Right kidney (tissue), 1 donor: ENCODE results near the gene SART3.
"Not testable (repeated sequence)": the region's sequence is repeated elsewhere in the genome, so short reads cannot be mapped to it uniquely, and the experiment has no call there.

Source experiments
- DNase-seq: peaks from one replicate; pipeline ENCODE4 v3.0.0-alpha.2; 2016

The SART3 gene

GRCh38 chr12:108563136-108563803 is 2.3 kb upstream of the SART3 start:
- peak; percentile 54 for DNase-seq

DNA sequence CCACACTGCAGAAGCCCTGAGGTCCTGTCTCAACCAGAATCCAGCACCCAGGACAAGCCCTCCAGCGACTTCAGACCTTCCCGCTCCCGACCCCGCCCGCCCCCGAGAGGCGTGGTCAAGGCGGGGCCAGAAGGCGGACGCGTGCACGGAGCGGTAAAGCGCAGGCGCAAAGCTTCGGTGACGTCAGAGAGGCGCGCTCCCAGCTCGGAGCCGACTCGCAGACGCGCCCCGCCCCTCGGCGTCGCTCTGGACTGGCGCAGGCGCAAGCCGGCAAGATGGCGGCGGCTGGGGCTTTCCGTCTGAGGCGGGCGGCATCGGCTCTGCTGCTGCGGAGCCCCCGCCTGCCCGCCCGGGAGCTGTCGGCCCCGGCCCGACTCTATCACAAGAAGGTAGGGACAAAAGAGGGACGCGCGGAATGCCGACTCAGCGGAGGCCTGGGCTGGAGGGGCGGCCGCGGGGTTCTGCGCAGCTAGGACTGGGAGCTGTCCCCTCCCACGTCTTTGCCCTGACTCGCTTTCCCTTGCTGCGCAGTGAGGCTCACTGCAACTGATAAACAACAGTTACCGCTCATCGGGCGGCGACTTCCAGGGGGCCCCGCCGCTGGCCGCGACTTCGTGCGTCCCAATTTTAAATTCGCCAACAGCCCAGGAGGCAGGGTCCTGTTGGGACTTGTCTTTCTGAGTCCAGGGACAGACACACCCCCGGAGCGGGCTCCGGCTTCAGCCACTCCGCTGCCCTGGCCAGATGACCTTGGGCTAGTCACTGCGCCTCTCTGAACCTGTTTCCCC is 1.6 kb upstream of the SART3 start, which contains the start of gene ISCU:
TSS of gene ISCU (plus strand) at position 249 of the 788 bp plus-strand sequence. CDS start at position 276, 27 bp downstream.
- peak; percentile 98 for DNase-seq

DNA sequence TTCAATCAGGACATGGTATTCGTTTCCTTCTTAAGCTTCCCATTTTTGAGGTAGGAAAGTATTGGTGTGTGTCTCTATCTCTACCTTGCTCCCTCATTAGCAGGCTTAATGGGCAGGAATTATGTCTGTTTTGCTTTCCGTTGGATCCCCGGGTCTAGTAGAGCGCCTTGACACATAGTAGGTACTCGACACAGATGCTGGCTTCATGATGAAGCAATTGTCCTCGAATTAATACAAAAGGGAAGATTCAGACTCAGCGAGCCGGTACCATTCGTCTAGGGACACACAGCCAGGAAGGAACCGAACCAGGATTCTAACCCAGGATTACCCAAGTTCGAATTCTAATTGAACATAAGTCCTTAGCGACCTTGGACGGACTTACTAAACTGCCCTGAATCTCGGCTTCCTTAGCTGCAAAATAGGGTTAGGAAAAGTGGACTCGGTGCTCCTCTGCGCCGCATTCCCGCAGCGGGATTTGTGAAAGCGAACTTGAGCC is 927 bp upstream of the SART3 start:
- no peak for DNase-seq

GRCh38 chr12:108560321-108560721 is 652 bp downstream of the SART3 start:
- no peak for DNase-seq

- no peak for DNase-seq
These were observed 1.2 kb downstream of the SART3 start for GRCh38 chr12:108559748-108560147.

DNA sequence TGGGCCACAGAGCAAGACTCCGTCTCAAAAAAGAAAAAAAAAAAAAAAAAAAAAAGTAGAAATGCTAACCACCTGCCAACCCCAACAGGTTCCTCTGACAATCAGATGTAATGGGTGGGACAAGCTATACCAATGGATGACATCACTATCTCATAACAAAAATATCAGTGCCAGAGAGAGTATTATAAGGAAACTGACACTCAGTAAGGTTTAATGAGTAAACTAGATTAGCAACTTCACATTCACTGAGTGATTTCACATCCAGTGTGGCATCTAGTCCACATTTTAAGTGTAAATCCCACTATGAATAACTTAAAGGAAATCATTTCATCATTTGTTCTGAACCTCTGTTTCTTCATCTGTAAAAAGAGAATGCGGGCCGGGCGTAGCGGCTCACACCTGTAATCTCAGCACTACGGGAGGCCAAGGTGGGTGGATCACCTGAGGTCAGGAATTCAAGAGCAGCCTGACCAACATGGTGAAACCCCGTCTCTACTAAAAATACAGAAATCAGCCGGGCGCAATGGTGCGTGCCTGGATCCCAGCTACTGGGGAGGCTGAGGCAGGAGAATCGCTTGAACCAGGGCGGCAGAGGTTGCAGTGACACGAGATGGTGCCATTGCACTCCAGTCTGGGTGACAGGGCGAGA is 1.8 kb downstream of the SART3 start:
- DNase-seq = no peak

DNA sequence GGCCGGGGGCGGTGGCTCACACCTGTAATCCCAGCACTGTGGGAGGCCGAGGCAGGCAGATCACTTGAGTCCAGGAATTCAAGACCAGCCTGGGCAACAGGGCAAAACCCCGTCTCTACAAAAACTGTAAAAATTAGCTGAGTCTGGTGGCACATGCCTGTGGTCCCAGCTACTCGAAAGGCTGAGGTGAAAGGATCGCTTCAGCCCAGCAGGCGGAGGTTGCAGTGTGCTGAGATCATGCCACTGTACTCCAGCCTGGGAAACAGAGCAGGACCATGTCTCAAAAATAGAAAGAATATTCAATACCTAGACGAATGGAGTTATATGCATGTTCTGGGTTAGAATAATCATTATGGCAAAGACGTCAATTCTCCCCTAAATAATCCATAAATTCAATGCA is 5.6 kb downstream of the SART3 start:
- not testable (repeated sequence) for DNase-seq

- DNase-seq = no peak
These were observed 7.2 kb downstream of the SART3 start for GRCh38 chr12:108553799-108554198.

DNA sequence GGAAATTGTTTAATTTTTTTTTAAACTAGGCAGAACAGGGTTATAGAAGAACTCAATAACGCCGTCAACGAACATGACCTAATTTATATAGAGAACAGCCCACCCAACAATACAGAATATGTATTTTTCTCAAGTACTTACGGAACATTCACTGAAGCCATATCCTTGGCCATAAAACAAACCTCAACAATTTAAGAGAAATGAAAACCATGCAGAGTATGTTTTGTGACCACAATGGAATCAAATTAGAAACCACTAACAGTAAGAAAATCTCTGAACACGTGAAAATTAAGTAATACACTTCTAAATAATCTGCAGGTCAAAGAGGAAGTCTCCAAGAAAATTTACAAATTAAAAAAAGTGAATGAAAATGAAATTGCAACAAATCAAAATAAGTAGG is 9.4 kb downstream of the SART3 start:
- no peak for DNase-seq

GRCh38 chr12:108548954-108549521 is 11.9 kb downstream of the SART3 start:
- DNase-seq = no peak

DNA sequence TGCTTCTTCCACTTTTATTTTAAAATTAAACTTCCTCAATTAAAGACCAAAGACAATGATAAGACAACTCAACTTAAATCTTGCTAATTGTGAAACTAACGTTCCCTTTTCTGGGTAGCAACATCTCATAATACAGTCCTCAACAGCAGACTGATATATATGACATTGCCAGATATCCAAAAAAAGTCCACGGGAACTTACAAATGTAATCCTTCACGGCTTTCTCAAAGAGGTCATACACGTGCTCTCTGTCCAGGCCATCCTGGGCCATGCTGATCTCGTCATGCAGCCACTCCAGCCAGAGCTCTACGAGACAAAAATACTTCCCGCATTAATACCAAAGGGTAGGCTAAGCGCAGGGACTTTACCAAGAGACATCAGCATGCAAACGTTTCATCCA is 13.3 kb downstream of the SART3 start:
- DNase-seq = no peak

DNA sequence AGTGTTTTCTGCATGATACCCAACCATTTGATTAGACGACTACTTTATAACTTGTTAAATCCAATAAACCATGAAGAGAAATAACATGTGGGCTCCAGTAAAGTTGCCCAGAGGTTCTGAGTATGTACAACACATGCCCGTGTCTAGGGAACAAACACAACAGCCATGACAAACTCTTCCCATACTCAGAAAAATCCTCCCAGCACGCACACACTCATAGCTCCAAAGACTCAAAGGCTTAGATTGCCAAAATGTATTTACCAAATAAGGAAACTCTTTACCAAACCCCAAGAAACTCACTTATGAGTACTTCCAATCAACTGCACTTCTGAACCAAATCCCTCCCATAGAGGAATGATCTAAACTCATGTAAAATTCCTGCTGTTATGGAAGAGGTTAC is 17.3 kb downstream of the SART3 start:
- DNase-seq = no peak

DNA sequence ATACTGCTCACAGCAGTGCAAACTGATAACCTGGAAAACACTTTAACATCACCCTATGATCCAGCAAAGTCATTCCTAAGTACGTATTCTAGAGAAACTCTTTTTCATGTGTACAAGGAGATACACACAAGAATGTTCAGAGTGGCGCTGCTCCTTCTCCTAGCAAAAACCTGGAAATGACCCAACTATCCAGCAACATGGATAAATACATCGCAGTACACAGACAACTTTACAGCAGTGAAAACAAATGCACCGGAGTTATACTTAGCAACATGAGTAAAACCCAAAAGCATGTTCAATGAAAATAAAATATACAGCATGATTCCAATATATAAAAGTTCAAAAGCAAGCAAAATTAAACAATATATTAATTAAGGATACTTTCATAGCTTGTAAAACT is 18.7 kb downstream of the SART3 start:
- no peak for DNase-seq

GRCh38 chr12:108538616-108539195 is 22.3 kb downstream of the SART3 start:
- DNase-seq = no peak

DNA sequence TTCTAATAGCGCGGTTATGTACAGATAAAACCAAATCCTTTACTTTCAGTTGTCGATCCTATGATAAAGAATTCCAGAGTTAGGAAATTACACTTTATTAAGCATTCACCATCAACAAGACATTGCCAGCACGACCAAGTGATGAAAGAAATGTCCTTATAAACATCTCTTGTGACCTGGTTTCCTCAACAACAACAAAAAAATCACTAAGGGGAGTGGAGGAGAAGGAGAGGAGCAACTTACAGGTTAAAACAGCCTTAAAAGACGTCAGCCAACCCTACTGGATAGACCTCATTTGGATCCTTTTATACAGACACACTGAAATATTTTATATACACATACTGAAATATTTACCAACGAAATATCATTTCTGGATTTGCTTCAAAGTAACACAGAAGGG is 22.8 kb downstream of the SART3 start:
- no peak for DNase-seq

DNA sequence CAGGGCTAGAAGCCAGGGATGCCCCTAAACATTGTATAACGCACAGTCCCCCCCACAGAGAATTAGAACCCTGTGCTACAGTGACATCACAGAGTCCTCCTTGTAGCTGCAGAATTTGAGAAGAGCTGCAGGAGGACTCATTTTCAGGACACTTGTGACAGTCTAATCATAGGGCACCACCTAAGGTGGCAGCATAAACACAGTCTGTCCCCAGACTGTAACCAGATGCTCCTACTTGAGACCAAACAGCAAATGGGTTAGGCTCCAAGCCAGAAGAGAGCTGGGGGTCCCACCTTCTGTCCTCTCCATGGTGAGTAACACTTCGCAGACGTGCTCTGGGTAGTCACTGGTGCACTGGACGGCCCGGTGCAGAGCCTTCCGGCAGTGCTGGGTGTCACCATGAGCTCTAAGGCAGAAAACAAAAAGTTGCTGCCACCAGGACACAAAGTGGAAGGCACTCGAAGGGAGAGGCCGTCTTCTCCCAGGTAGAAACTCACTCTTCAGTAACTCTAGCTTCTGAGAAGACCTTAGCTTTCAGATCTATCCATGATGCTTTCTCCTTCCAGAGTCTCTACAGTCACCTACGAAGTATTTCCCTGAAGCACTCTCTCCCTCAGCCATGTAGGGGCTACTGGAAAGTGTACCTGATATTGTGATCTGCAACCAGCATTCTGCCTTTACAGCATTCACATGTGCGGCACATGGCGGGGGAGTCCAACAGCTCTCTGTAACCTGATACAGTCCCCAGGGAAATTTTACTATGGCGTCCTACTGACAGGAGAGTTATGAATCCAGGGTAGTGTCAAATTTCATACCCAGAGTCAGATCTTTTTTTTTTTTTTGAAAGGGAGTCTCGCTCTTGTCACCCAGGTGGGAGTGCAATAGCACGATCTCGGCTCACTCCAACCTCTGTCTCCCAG is 28.8 kb downstream of the SART3 start:
- DNase-seq = no peak

DNA sequence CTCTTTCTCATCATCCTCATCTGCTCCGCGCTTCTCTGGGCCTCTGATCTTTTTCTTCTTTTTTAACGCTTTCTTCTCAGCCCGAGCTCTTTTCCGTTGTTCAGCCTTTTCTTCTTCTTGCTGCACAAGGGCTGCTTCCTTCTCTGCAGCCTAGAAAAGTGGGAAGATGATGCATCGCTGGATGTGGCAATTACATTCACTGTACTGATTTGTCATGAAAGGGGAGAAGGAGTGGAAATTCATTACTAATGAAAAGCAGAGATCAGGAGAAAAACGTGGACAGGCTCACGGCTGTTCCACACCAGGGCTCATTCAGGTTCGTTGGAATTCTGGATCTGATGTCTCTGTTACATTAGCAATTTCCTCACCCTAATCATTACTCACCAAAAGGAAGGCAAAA is 30.8 kb downstream of the SART3 start:
- no peak for DNase-seq

- no peak for DNase-seq
These were observed 33.8 kb downstream of the SART3 start for GRCh38 chr12:108527166-108527496.

GRCh38 chr12:108526482-108527165 is 34.3 kb downstream of the SART3 start:
- no peak for DNase-seq

GRCh38 chr12:108525681-108526080 is 35.3 kb downstream of the SART3 start:
- DNase-seq = no peak

- no peak for DNase-seq
These were observed 37.6 kb downstream of the SART3 start for GRCh38 chr12:108523365-108523764.
